ENCODE measurements around the gene STPG1. TPM values are rescaled to one million over a fixed set of nuclear protein-coding genes. Genes with fewer than 3 reads are reported as not detected.

Gene STPG1
- polyA plus RNA-seq, 1 donor (not counting 4 experiments of a cell fraction or from before 2014, with no cell fraction given) = 16.6 TPM

DNA sequence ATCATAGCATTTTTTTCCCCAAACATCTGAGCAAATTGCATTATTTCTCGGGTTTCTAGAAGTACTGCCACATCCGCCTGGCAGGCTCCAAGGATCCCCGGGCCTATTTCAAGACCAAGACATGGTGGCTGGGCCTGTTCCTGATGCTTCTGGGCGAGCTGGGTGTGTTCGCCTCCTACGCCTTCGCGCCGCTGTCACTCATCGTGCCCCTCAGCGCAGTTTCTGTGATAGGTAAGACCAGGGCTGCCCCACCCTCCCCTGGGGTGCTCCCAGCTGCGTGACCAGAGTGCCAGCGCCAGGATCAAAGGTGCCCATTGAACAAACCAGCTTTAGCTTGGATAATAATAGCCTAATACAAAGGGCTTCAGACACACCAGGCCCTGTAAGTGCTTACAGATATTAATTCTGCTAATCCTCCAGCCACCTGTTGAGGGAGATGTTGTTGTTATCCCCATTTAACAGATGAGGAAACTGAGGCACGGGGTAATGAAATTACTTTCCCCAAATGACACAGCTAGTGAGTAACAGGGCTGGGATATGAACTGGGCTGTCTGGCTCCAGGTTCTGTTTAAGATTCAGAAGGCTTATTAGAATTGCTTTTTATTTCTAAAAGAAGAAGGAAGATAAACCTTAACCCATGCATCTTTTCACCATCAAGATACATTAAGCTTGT lies 28.6 kb upstream of the STPG1 start:
- no peak for FAIRE-seq
- dilution Hi-C loops (cut with MboI; ENCODE audit: extremely low pct_ligation_motif_present, low sequenced_read_pairs) = no loop called here
- H2AFZ ChIP-seq (ENCODE audit: control insufficient read depth, low read length) = no peak overlapping the region

DNA sequence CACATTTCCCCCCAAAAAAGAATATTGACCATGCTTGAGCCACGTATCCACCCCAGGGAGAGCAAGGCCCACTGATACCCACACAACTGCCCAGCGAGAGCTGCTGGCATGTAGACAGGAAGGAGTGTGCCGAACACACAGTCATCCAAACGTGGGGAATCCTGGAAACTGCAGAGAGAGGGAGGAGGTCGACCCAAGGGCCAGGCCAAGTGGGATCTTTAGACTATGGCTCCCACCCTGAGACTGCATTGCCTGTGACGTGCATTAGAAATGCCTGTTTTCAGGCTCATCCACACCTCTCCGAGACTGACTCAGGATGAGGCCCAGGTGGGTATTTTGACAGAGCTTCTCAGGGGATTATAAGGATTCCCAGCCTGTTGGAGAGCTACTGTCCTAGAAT lies 27.9 kb upstream of the STPG1 start:
- Histone ChIP-seq H4K20me1 (ENCODE audit: control insufficient read depth, extremely low read depth, insufficient read depth, low read length) (no peaks in the 10 kb centered on the region), H3K27ac (ENCODE audit: control insufficient read depth, insufficient read depth, low read length) (no peak overlapping the region), H3K9me1 (ENCODE audit: control insufficient read depth, extremely low read depth, insufficient read depth, low read length) (no peaks in the 10 kb centered on the region), H3K79me2 (ENCODE audit: control insufficient read depth, insufficient read depth, low read length) (peaks cover 3% of the 10 kb centered on the region), H3K4me2 (ENCODE audit: control insufficient read depth, extremely low read depth, insufficient read depth, low read depth, low read length) (no peak overlapping the region), H2AFZ (ENCODE audit: control insufficient read depth, low read length) (no peak overlapping the region), H3K36me3 (ENCODE audit: control insufficient read depth in 2 of 2, extremely low read depth in 1 of 2, insufficient read depth in 2 of 2, low read length in 2 of 2) (peaks cover 17 to 24% of the 10 kb centered on the region in 2 experiments), H3K4me3 (ENCODE audit: control insufficient read depth in 2 of 3, extremely low read depth in 1 of 3, insufficient read depth in 2 of 3, low read depth in 1 of 3, low read length in 3 of 3) (no peak overlapping the region), H3K9me3 (ENCODE audit: control insufficient read depth, low read depth, low read length) (no peaks in the 10 kb centered on the region), H3K27me3 (ENCODE audit: control insufficient read depth, extremely low read depth, insufficient read depth, low read length) (no peaks in the 10 kb centered on the region), H3K9ac (ENCODE audit: control insufficient read depth, extremely low read depth, insufficient read depth, low read length) (no peak overlapping the region), H3K4me1 (ENCODE audit: control insufficient read depth, extremely low read depth, insufficient read depth, low read length) (peaks cover 10% of the 10 kb centered on the region)
- no peak for FAIRE-seq
- no peak for DNase-seq (ENCODE audit: low read depth, low spot score)
- TF ChIP-seq EZH2 (IDR thresholded peaks at IDR 0.05; ENCODE audit: low read length) (no peak), CTCF (optimal IDR thresholded peaks at IDR 0.05 in 1 of 3, IDR thresholded peaks at IDR 0.05 in 1 of 3, conservative IDR thresholded peaks at IDR 0.05 in 1 of 3; ENCODE audit: extremely low read depth in 1 of 3, insufficient read depth in 2 of 3, low read length in 3 of 3) (no peak)
- dilution Hi-C loops (cut with MboI; ENCODE audit: extremely low pct_ligation_motif_present, low sequenced_read_pairs) = no loop called here

More for the DNA sequence above, 28.6 kb upstream of the STPG1 start:
- H3K79me2 ChIP-seq (ENCODE audit: control insufficient read depth, insufficient read depth, low read length) = peaks cover 3% of the 10 kb centered on the region
- H3K4me2 ChIP-seq (ENCODE audit: control insufficient read depth, extremely low read depth, insufficient read depth, low read depth, low read length) = no peak overlapping the region
- peaks cover 10% of the 10 kb centered on the region for H3K4me1 ChIP-seq (ENCODE audit: control insufficient read depth, extremely low read depth, insufficient read depth, low read length)
- no peaks in the 10 kb centered on the region for H4K20me1 ChIP-seq (ENCODE audit: control insufficient read depth, extremely low read depth, insufficient read depth, low read length)
- H3K9ac ChIP-seq (ENCODE audit: control insufficient read depth, extremely low read depth, insufficient read depth, low read length) = no peak overlapping the region
- no peaks in the 10 kb centered on the region for H3K9me3 ChIP-seq (ENCODE audit: control insufficient read depth, low read depth, low read length)
- H3K27me3 ChIP-seq (ENCODE audit: control insufficient read depth, extremely low read depth, insufficient read depth, low read length) = no peaks in the 10 kb centered on the region
- H3K4me3 ChIP-seq (ENCODE audit: control insufficient read depth in 2 of 3, extremely low read depth in 1 of 3, insufficient read depth in 2 of 3, low read depth in 1 of 3, low read length in 3 of 3) = no peak overlapping the region
- H3K9me1 ChIP-seq (ENCODE audit: control insufficient read depth, extremely low read depth, insufficient read depth, low read length) = no peaks in the 10 kb centered on the region
- no peak for DNase-seq (ENCODE audit: low read depth, low spot score)
- H3K27ac ChIP-seq (ENCODE audit: control insufficient read depth, insufficient read depth, low read length) = no peak overlapping the region
- H3K36me3 ChIP-seq (ENCODE audit: control insufficient read depth in 2 of 2, extremely low read depth in 1 of 2, insufficient read depth in 2 of 2, low read length in 2 of 2) = peaks cover 19 to 27% of the 10 kb centered on the region in 2 experiments
- TF ChIP-seq CTCF (optimal IDR thresholded peaks at IDR 0.05 in 1 of 3, IDR thresholded peaks at IDR 0.05 in 1 of 3, conservative IDR thresholded peaks at IDR 0.05 in 1 of 3; ENCODE audit: extremely low read depth in 1 of 3, insufficient read depth in 2 of 3, low read length in 3 of 3) (no peak), EZH2 (IDR thresholded peaks at IDR 0.05; ENCODE audit: low read length) (no peak)
